ENCODE measurements around the gene MRPL54. TPM values are rescaled to one million over a fixed set of nuclear protein-coding genes. Genes with fewer than 3 reads are reported as not detected.

The MRPL54 gene
- total and polyA plus RNA-seq, 11 donors: 58.9 to 153 (median 69.2) TPM

DNA sequence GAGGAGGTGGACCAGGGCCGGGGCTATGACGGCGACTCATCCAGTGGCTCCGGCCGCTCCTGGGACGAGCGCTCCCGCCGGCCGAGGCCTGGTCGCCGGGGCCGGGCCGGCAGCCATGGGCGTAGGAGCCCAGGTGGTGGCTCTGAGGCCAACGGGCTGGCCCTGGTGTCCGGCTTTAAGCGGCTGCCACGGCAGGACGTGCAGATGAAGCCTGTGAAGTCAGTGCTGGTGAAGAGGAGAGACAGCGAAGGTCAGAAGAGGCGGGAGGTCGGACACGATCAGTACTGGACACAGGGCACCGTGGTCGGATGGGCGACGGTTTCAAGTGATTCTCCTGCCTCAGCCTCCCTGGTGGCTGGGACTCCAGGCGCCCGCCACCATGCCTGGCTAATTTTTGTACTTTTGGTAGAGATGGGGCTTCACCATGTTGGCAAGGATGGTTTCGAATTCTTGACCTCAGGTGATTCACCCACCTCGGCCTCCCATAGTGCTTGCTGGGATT lies 32.0 kb upstream of the MRPL54 start:
- Histone ChIP-seq H3K4me1 (no peaks in the 10 kb centered on the region), H3K9me3 (peaks cover 0 to 5% (median 0%) of the 10 kb centered on the region in 12 donors), H3K27ac (no peak overlapping the region), H3K36me3 (no peaks in the 10 kb centered on the region), H3K4me3 (no peak overlapping the region), H3K27me3 (peaks cover 0 to 6% (median 0%) of the 10 kb centered on the region in 9 donors)
- WGBS, 4 donors: 91 to 95% (median 92%) methylated on average over 19 to 32 of the region's 32 CpGs
- DNase-seq (no peak), ATAC-seq (no peak)
- TF ChIP-seq POLR2A (IDR thresholded peaks at IDR 0.05): no peak
- TF ChIP-seq, protein P1, sequence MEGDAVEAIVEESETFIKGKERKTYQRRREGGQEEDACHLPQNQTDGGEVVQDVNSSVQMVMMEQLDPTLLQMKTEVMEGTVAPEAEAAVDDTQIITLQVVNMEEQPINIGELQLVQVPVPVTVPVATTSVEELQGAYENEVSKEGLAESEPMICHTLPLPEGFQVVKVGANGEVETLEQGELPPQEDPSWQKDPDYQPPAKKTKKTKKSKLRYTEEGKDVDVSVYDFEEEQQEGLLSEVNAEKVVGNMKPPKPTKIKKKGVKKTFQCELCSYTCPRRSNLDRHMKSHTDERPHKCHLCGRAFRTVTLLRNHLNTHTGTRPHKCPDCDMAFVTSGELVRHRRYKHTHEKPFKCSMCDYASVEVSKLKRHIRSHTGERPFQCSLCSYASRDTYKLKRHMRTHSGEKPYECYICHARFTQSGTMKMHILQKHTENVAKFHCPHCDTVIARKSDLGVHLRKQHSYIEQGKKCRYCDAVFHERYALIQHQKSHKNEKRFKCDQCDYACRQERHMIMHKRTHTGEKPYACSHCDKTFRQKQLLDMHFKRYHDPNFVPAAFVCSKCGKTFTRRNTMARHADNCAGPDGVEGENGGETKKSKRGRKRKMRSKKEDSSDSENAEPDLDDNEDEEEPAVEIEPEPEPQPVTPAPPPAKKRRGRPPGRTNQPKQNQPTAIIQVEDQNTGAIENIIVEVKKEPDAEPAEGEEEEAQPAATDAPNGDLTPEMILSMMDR (IDR thresholded peaks at IDR 0.05): no peak
- intact Hi-C loops (cut with DNase I): no loop called here

GRCh38 chr19:3732108-3732507 lies 30.4 kb upstream of the MRPL54 start:
- 82 to 100% (median 94%) methylated on average over 1 of the region's 1 CpG for WGBS, 4 donors
- DNase-seq (no peak), ATAC-seq (no peak)
- intact Hi-C loops (cut with DNase I): no loop called here
- peaks cover 0 to 5% (median 0%) of the 10 kb centered on the region in 12 donors for H3K9me3 ChIP-seq
- no peak for TF ChIP-seq POLR2A (IDR thresholded peaks at IDR 0.05)
- TF ChIP-seq, protein P1 (IDR thresholded peaks at IDR 0.05): no peak
- H3K27ac ChIP-seq: no peak overlapping the region
- no peak overlapping the region for H3K4me3 ChIP-seq
- peaks cover 0 to 6% (median 0%) of the 10 kb centered on the region in 9 donors for H3K27me3 ChIP-seq
- H3K36me3 ChIP-seq: no peaks in the 10 kb centered on the region
- H3K4me1 ChIP-seq: no peaks in the 10 kb centered on the region

GRCh38 chr19:3733549-3734309 lies 28.8 kb upstream of the MRPL54 start:
- DNase-seq (no peak), ATAC-seq (no peak)
- Histone ChIP-seq H3K27ac (no peak overlapping the region), H3K36me3 (no peaks in the 10 kb centered on the region), H3K4me1 (no peaks in the 10 kb centered on the region), H3K4me3 (no peak overlapping the region), H3K9me3 (peaks cover 0 to 5% (median 0%) of the 10 kb centered on the region in 12 donors), H3K27me3 (peaks cover 0 to 6% (median 0%) of the 10 kb centered on the region in 9 donors)
- intact Hi-C loops (cut with DNase I): no loop called here
- WGBS, 4 donors: 56 to 59% (median 59%) methylated on average over 17 to 20 of the region's 20 CpGs
- TF ChIP-seq, protein P1 (IDR thresholded peaks at IDR 0.05): no peak
- no peak for TF ChIP-seq POLR2A (IDR thresholded peaks at IDR 0.05)

GRCh38 chr19:3734310-3734600 lies 28.2 kb upstream of the MRPL54 start:
- no peak overlapping the region for H3K4me3 ChIP-seq
- H3K4me1 ChIP-seq: no peaks in the 10 kb centered on the region
- ATAC-seq: no peak
- WGBS, 4 donors: 86 to 91% (median 87%) methylated on average over 14 of the region's 14 CpGs
- no peaks in the 10 kb centered on the region for H3K36me3 ChIP-seq
- intact Hi-C loops (cut with DNase I): no loop called here
- H3K9me3 ChIP-seq: peaks cover 0 to 1% (median 0%) of the 10 kb centered on the region in 12 donors
- no peak overlapping the region for H3K27ac ChIP-seq
- peaks cover 0 to 6% (median 0%) of the 10 kb centered on the region in 9 donors for H3K27me3 ChIP-seq
- no peak for DNase-seq
- TF ChIP-seq, protein P1 (IDR thresholded peaks at IDR 0.05): no peak
- no peak for TF ChIP-seq POLR2A (IDR thresholded peaks at IDR 0.05)

Data from heart left ventricle (tissue), 16 donors.